22Rv1 (cell line): ENCODE data around the gene MTF1.

Experiments
- ZFX ChIP-seq: fragments of 450-650 bp; IDR thresholded peaks from 2 replicates; pipeline ENCODE4 v1.6.1; 2017; ENCODE audit warnings: antibody characterized with exemption, borderline replicate concordance
- TF ChIP-seq, protein P1 (sequence below): fragments of 450-650 bp; IDR thresholded peaks from 2 replicates; pipeline ENCODE4 v1.5.1; 2017; ENCODE audit warnings: mild to moderate bottlenecking

DNA sequence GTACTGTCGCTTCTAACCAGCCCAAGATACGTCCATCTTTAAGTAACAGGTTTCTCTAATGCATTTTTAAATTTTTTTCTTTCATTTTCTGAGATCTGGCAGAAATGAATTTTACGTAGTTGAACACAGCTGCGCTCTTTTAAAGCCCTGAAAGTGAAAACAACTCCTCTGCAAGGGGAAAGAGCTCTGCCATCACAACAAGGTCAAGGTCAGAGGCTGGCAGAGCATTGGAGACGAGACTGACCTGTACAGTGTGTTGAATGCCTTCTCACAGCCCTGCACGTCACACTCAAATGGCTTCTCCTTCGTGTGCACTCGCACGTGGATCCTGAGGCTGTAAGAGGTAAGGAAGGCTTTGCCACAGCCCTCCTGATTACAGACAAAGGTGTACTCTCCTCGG, 19.7 kb downstream of the MTF1 start:
- TF ChIP-seq, protein P1, sequence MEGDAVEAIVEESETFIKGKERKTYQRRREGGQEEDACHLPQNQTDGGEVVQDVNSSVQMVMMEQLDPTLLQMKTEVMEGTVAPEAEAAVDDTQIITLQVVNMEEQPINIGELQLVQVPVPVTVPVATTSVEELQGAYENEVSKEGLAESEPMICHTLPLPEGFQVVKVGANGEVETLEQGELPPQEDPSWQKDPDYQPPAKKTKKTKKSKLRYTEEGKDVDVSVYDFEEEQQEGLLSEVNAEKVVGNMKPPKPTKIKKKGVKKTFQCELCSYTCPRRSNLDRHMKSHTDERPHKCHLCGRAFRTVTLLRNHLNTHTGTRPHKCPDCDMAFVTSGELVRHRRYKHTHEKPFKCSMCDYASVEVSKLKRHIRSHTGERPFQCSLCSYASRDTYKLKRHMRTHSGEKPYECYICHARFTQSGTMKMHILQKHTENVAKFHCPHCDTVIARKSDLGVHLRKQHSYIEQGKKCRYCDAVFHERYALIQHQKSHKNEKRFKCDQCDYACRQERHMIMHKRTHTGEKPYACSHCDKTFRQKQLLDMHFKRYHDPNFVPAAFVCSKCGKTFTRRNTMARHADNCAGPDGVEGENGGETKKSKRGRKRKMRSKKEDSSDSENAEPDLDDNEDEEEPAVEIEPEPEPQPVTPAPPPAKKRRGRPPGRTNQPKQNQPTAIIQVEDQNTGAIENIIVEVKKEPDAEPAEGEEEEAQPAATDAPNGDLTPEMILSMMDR = no peak
- no peak for TF ChIP-seq ZFX
